Skin of body (tissue), 2 donors: ENCODE results near the gene ITGB2. TPM values are rescaled to one million over a fixed set of nuclear protein-coding genes. Genes with fewer than 3 reads are reported as not detected.

Experiments used
- DNase-seq: peaks from one replicate; lab custom pipeline; 2025; lab: John Stamatoyannopoulos, UW
- total RNA-seq: library from RNA; depleted of rRNA; stranded (reverse); fragments of >200 nt; gene quantifications from one replicate; pipeline ENCODE4 v1.2.3, GENCODE V29; 2014

ITGB2 gene
- total RNA-seq, 1 donor from 2014 or later: 22.5 TPM

DNA sequence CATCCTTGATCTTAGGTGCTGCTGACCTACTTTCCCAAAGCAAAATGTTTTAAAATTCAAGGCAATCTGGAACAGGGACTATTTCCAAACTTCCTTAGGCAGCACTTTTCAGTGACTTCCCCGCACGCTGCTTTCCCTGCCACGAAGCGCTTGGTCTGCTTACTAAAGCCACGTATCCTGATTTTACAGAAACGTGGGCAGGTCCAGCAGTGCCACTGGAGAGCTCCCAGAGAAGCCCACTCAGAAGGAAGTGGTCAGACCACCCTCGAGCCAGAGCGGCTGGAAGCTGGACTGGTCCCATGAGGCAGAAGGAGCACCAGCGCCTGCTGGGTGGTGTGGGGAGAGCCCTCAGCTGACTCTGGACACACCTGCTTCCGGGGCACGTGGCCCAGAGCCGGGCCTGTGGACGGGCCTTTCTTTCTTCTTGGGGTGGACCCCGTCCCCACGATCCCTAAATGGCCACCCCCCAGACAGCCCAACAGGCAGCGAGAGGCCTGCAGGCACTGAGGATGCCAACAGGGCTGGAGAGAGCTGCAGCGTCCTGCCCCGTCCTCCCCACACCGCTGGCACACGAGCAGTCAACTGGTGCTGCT, 70.4 kb downstream of the ITGB2 start:
- DNase-seq: no peak

DNA sequence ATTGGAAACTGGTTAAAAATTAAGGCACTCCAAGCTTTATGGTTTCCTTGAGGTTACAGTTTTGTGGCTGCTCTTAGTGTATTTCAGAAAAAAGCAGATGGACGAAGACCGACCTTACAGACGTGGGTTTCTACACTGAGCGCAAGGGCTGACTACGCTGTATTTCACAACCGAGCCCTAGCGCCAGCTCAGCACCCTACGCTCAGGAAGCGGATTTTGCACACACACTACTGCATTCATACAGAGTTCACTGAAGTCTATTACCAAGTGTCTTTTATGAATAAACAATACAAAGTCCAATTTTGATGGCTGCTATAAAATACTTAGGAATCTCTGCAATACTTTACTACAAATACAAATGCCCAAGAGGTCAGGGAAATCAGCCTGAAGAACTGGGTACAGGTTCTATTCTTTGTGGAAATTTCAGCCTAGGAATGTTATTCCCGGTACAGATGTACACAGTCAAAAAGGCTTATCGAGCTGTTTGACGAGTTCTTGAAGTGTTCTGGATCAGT, 71.0 kb downstream of the ITGB2 start:
- no peak for DNase-seq

DNA sequence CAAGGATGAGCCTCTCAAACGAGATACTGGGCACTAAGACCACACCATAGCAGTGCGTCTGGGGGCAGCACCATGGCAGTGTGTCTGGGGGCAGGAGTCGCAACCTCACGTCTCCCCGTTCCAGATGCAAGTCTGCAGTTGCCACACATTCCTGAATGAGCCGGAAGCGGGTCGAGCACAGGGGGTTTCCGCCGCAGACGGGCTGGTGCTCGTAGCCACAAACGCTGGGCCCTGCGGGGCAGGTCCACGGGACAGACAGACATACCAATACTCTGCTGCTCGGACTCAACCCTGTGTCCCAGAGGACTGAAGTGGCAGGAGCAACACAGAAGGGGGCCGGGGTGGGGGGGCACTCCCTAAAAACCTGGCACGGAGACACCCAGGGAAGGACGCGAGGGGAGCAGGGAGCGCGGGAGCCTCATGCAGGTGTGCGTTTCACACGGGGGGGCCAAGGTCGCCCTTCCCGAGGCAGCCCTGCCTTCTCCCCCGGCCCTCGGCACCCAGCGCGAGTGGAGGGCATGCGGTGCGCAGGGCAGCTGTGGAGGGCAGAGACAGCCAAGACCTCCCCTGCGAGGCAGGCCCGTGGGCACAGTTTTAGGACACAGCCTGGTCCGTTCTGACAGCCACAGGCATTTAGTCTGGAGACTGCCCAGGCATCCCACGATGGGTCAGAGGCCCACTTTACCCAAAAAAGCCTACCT, 71.7 kb downstream of the ITGB2 start:
- no peak for DNase-seq

- no peak for DNase-seq
These were observed 73.2 kb downstream of the ITGB2 start for GRCh38 chr21:44847261-44848056.

GRCh38 chr21:44846485-44847260, 74.0 kb downstream of the ITGB2 start:
- DNase-seq: no peak

DNA sequence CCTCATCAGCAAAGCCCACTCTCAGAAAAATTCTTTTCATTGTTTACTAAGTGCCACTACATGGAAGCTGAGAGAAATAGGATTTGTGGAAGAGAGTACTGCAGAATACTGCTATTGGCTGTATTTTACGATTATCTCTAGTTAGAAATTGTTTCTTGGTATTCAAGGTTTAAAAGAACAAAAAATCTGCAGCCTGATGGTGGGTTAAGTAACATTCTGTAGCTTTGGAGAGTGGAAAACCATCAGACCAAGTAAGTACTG, 74.5 kb downstream of the ITGB2 start:
- DNase-seq: no peak

DNA sequence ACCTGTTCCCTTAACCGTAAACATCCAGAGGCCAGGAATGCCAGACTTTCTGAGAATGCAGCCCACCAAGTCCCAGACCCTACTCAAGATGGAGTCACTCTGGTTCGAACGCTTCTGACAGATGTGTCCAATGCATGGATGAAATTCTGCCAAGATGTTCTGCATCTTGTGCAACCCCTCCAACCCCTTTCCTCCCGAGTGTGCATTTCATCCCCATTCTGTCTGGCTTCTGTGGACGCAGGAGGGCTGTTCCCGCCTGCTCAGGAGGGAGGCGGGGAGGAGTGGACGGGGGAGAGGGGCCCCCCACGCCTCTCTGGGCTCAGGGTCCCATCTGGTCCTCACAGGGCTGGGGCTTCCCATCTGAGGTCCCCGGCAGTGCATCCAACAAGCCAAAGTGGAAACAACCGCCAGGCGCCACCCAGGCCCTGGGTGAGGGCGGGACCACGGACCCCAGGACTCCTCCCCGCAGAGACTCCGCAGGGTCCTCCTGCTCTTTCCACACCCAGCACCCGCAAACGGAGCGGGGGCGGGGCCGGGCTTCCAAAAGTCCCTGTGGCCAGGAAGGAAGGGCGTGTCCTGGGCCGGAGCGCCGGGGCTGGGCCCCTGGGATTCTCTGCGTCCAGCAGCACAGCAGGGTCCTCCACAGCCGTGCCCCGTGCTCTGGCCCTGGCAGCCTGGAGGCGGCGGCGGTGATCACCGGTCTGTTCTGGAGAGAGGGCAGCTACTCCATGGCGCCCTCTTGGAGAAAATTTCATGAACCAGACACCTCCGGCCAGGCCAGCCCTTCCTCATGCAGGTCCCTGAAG, 75.1 kb downstream of the ITGB2 start:
- no peak for DNase-seq

DNA sequence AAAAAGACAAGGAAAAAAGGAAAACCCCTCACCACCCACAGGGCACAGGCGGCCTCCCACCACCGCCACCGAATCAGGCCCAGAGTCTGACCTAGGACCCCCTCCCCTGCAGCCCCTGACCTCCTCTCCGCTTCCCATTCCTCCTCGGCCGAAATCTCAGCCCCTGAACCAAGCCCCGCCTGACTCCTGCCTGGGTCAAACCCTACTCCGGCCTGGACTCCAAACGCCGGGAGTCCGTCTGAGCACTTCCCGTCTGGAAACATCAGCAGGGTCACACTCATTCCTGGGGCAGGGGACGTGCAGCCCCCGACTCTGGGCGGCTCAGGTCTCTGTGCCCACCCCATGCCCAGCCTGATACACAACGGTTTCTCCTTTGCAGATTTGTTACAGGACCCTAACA, 76.4 kb downstream of the ITGB2 start:
- no peak for DNase-seq

DNA sequence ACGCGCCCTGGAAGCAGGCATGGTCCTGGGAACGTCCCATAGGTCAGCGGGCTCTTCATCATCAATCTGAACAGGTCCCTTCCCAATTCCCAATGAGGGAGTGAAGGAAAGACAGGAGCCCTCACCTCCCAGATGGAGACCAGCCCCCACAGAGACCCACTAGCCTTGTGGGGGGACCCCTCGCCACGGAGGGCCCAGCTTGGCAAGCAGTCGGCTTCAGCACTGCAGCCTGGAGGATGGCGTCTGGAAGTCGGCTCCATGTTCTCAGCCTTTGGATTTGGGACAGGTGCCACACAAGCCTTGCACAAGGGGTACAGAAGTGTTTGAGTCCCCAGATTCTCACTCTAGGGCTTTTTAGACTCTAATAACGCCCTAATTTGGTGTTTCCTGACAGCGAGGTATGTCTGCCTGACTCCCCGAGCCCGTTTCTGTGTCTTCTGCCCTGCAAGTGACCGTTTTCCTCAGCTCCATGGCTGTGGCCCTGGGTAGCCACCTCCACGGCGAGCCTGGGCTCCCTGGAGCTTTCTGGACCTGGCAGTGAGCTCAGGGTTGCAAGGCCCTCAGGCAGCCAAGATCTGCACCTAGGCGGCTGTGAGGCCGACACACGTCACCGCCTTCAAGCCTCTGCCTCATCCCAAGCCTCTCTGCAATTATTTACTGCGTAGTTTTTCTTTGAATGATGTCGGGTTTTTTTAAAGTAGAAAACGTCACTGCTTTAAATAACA, 77.8 kb downstream of the ITGB2 start:
- no peak for DNase-seq

- no peak for DNase-seq
These were observed 78.6 kb downstream of the ITGB2 start for GRCh38 chr21:44842087-44842486.

DNA sequence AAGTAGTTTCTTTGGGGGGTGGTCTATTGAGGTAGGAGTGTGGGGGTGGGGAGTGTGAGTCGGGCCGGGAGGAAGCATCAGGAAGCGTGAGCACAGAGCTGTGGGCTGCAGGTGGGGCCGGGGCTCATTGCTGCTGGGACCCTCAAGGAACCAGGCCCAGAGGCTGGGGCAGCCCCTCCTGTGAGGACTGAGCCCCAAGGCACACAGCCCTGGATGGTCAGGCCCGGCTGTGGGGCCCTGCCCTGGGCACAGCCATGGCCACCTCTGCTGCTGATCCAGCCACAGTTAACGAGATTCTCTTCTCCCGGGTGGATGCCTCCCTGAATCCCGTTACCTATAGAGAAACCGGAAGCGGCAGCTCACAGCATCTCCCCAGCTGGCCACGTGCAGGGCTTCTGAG, 79.9 kb downstream of the ITGB2 start:
- no peak for DNase-seq

- DNase-seq: no peak
These were observed 81.7 kb downstream of the ITGB2 start for GRCh38 chr21:44838951-44839350.

GRCh38 chr21:44838039-44838895, 82.4 kb downstream of the ITGB2 start:
- DNase-seq: no peak

- no peak for DNase-seq
These were observed 83.2 kb downstream of the ITGB2 start for GRCh38 chr21:44837537-44837936.

DNA sequence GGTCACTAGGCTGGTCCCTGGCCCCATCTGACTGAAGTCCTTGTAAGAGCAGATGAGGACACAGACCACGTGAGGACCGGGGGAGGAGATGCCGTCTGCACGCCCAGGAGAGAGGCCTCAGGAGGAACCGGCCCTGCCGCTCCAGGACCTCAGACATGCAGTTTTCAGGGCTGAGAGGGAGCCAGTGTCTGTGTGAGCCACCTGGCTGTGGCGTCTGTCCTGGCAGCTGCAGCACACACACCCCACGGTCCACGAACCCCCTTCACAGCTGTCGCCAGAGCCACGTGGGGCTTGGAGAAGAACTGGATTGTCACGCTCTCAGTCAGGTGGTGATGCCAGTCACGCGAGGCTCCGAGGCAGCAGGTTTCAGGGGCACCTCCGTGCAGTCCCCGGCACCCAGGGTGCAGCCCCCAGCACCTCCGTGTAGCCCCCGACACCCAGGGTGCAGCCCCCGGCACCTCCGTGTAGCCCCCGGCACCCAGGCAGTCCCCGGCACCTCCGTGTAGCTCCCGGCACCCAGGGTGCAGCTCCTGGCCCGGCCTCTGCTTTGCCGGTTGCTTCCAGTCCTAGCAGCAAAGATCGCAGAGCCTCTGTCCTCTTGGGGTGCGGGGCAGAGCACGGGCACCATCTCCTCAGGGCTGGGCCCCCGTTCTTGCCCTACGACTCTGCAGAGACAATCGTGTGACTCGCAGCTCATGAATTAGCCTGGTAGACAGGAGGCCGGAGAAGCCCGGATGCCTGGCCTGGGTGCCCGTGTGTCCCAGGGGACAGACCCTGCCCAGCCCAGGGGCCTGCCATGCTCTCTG, 83.8 kb downstream of the ITGB2 start:
- DNase-seq: no peak

DNA sequence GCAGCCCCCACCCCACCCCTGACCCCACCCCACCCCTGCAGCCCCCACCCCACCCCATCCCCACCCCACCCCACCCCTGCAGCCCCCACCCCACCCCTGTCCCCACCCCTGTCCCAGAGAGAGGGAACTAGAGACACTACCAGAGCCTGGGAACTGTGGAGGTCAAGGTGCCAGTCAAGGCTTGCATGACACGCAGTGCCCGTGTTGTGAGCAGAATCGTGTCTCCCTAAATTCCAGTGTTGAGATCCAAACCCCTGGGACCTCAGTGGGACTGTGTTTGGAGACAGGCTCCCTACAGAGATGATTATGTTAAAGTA, 84.4 kb downstream of the ITGB2 start:
- no peak for DNase-seq
